HUES48 (cell line): ENCODE measurements around the gene ZNF710.

Source experiments
- H3K27ac ChIP-seq: one replicate; pipeline ENCODE4 v1.7.0; 2013; ENCODE audit warnings: low read depth, low read length, inconsistent platforms
- H3K27me3 ChIP-seq: 2 replicates; pipeline ENCODE4 v1.6.1; 2013; ENCODE audit warnings: mild to moderate bottlenecking, low read length; ENCODE audit not compliant: control insufficient read depth, insufficient read depth
- H3K36me3 ChIP-seq: 2 replicates; pipeline ENCODE4 v1.6.1; 2013; ENCODE audit warnings: low read length; ENCODE audit not compliant: control insufficient read depth, insufficient read depth
- H3K4me1 ChIP-seq: 2 replicates; pipeline ENCODE4 v1.6.1; 2013; ENCODE audit warnings: mild to moderate bottlenecking, low read length; ENCODE audit not compliant: control insufficient read depth, insufficient read depth
- H3K4me3 ChIP-seq: 2 replicates; pipeline ENCODE4 v1.5.1; 2013; ENCODE audit warnings: mild to moderate bottlenecking, low read depth, low read length
- H3K9ac ChIP-seq: 2 replicates; pipeline ENCODE4 v1.6.1; 2013; ENCODE audit warnings: mild to moderate bottlenecking, low read depth, low read length, moderate library complexity
- H3K9me3 ChIP-seq: 2 replicates; pipeline ENCODE4 v1.6.1; 2013; ENCODE audit warnings: low read length; ENCODE audit not compliant: control insufficient read depth, insufficient read depth

Gene ZNF710

DNA sequence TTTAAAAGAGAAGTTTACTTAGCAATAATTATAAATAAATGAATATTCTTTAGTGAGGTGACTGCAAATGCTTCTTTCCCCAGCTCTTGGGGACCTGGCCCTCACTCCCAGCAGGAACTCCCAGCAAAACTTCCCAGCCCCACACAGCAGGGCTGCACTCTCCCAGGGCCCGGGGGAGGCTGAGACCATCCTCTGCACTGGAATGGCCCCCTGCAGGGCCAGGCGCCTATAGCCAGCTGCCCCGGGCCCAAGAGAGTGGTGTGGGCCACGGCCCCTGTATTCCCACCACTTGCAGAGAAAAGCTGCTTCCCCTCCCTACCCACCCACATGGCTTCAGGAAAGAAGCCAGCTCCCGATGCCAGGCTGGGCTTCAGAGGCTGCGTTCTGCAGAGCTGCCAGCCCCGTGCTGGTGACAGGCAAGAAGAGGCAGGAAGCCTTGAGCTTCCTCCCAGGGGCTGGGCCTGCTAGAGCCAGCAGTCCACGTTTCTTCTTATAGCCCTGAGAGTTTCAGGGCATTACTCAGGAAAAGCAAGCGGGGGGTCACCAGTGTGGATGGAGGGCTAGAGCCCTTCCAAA, 81.1 kb downstream of the ZNF710 start:
- Histone ChIP-seq H3K27ac (no peak overlapping the region), H3K36me3 (peaks cover 41% of the 10 kb centered on the region), H3K4me1 (peaks cover 4% of the 10 kb centered on the region; the same call in 1 of the 2 replicates), H3K4me3 (no peak overlapping the region), H3K9me3 (no peaks in the 10 kb centered on the region), H3K9ac (no peak overlapping the region), H3K27me3 (no peaks in the 10 kb centered on the region)

DNA sequence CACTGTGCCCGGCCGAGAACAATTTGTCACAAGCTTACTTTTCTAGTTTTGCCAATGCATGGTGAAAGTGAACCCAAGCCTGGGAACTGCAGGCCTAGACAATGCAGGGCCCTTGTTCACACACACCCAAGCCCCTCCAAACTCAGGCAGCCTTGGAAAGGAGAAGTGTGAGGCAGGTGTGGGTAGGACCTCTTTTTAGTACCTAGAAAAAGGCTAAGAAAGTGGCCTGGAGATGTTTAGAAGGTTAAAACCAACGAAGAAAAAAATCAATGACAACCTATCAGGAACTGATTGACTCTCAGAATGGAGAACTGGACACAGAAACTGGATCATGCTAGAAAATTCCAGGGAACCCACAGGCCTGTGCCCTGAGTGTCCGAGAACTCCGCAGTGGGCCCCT, 82.3 kb downstream of the ZNF710 start:
- H3K4me3 ChIP-seq, result no peak overlapping the region
- peaks cover 4% of the 10 kb centered on the region; the same call in 1 of the 2 replicates for H3K4me1 ChIP-seq
- H3K9ac ChIP-seq, result no peak overlapping the region
- H3K36me3 ChIP-seq, result peaks cover 44% of the 10 kb centered on the region
- H3K27me3 ChIP-seq, result no peaks in the 10 kb centered on the region
- H3K9me3 ChIP-seq, result no peaks in the 10 kb centered on the region
- H3K27ac ChIP-seq, result no peak overlapping the region

DNA sequence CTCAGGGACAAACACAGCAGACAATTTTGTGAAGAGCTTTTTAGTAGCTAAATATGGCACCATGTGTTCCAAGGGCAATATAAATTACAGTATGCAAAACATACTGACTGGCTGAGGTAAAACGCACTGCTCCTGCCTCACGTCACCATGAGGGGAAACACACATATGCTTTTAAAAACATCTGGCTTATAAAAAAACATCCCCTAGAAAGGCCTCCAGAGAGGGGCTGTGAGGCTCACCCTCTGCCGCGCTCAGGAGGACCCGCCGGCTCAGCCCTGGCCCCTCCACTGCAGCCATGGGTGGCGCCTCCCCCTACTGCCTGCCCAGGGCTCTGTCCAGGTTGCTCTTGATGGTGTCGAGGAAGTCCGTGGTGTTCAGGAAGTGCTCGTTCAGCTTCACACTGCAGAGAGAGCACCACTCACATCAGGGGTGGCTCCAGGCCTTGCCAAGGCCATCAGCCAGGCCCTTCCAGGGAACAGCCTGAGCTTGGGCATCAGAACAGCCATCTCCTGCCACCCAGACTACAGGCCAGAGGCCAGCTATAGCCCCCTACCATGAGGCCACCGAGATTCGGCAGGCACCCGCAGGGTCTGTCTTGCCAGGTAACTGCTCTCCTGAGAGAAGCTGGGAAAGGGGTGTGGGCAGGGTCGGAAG, 83.0 kb downstream of the ZNF710 start:
- Histone ChIP-seq H3K9me3 (no peaks in the 10 kb centered on the region), H3K27ac (no peak overlapping the region), H3K4me1 (peaks cover 4% of the 10 kb centered on the region; the same call in 1 of the 2 replicates), H3K27me3 (no peaks in the 10 kb centered on the region), H3K36me3 (peaks cover 45% of the 10 kb centered on the region), H3K4me3 (no peak overlapping the region), H3K9ac (no peak overlapping the region)

DNA sequence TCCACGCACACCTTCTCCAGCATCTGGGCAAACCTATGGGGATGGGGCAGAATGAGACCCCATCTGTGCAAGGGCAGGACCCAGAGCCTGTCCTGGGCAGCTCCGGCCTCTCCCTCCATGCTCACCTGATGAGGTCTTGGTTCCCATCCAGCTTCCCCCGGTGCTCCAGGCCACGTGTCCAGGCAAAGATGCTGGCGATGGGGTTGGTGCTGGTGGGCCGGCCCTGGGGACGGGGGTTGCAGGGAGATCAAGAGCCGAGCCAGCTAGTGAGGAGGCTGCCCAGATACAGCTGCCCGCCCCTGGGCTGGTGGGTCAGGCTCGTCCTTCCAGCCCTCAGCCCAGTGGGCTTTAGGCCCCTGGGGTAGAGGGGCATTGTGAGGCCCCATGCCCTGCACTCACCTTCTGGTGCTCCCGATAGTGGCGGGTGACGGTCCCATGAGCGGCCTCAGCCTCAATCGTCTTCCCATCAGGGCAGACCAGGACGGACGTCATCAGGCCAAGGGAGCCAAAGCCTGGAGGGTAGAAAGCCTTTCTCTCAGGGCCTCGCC, 83.8 kb downstream of the ZNF710 start:
- no peak overlapping the region for H3K27ac ChIP-seq
- H3K36me3 ChIP-seq, result peaks cover 45% of the 10 kb centered on the region
- no peaks in the 10 kb centered on the region for H3K9me3 ChIP-seq
- no peak overlapping the region for H3K4me3 ChIP-seq
- no peak overlapping the region for H3K9ac ChIP-seq
- peaks cover 4% of the 10 kb centered on the region; the same call in 1 of the 2 replicates for H3K4me1 ChIP-seq
- no peaks in the 10 kb centered on the region for H3K27me3 ChIP-seq

DNA sequence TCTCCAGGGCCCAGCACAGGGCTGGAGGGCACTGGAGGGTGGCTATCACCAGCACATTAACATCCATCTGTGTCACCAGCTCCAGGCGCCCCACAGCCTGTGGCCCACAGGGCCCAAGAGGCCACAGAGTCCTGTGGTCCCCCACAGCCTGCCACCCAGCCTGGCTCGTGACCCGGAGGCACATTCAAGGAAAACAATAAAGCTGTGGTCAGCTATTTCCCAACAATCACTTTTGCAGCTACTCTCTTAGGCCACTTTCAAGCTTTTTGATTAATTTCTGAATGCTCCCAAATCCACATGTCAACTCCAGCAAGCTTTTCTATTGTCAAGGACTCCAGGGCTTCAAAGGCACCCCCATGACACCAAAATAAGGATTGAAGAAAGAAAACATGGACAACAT, 84.4 kb downstream of the ZNF710 start:
- H3K9ac ChIP-seq, result no peak overlapping the region

DNA sequence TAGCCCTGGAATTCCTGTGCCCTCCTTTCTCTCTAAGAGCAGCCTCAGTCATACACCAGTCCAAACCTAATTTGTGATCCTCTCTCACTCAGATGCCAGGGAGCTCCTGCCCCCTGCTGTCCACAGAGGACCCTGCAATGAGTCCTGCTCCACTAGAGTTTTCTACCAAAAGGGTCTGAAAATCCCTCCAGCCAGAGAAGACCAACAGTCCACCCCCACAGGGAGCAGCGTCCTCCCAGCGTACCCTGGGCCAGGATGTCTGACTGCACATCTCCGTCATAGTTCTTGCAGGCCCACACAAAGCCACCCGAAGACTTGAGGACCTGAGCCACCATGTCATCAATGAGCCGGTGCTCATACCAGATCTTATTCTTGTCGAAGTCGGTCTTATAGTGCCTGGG, 85.7 kb downstream of the ZNF710 start:
- Histone ChIP-seq H3K36me3 (peaks cover 38% of the 10 kb centered on the region), H3K27me3 (no peaks in the 10 kb centered on the region), H3K27ac (no peak overlapping the region)

More for the DNA sequence above, 84.4 kb downstream of the ZNF710 start:
- Histone ChIP-seq H3K4me3 (no peak overlapping the region), H3K36me3 (peaks cover 45% of the 10 kb centered on the region), H3K9me3 (no peaks in the 10 kb centered on the region), H3K4me1 (peaks cover 4% of the 10 kb centered on the region; the same call in 1 of the 2 replicates), H3K27ac (no peak overlapping the region), H3K27me3 (no peaks in the 10 kb centered on the region)

DNA sequence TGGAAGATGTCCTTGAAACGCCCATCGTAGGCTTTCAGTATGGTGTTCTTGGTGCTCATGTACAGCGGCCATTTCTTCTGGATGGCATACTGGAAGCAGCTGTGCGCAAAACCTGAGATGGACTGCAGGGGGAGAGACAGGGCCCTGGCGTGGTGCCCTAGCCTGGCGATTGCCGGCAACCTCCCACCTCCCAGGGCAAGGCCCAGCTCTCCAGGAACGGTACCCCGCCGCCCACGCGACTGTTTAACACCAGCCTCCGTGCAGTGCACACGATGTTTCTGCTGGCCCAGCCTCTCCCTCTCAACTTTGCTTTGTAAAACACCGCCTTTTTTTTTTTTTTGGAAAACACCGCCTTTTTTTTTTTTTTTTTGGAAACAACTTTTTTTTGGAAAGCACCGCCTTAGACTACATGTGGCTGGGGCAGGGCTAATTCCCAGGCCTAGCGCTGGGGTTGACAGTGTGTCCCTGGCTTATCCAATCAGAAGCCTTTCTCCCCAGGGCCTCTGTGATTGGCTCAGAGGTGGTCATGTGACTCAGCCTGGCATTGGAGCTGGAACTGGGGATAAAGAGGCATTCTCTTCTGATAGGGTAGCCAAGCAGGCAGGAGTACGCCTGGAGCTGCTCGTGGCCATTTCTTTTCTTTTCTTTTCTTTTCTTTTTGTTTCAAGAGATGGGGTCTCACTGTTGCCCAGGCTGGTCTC, 86.5 kb downstream of the ZNF710 start:
- no peak overlapping the region for H3K4me3 ChIP-seq
- H3K9ac ChIP-seq, result no peak overlapping the region
- no peak overlapping the region for H3K27ac ChIP-seq
- H3K36me3 ChIP-seq, result peaks cover 38% of the 10 kb centered on the region
- H3K4me1 ChIP-seq, result no peaks in the 10 kb centered on the region
- no peaks in the 10 kb centered on the region for H3K9me3 ChIP-seq
- no peaks in the 10 kb centered on the region for H3K27me3 ChIP-seq

More for the DNA sequence above, 85.7 kb downstream of the ZNF710 start:
- peaks cover 3% of the 10 kb centered on the region; the same call in 1 of the 2 replicates for H3K4me1 ChIP-seq
- no peaks in the 10 kb centered on the region for H3K9me3 ChIP-seq
- H3K9ac ChIP-seq, result no peak overlapping the region
- H3K4me3 ChIP-seq, result no peak overlapping the region

DNA sequence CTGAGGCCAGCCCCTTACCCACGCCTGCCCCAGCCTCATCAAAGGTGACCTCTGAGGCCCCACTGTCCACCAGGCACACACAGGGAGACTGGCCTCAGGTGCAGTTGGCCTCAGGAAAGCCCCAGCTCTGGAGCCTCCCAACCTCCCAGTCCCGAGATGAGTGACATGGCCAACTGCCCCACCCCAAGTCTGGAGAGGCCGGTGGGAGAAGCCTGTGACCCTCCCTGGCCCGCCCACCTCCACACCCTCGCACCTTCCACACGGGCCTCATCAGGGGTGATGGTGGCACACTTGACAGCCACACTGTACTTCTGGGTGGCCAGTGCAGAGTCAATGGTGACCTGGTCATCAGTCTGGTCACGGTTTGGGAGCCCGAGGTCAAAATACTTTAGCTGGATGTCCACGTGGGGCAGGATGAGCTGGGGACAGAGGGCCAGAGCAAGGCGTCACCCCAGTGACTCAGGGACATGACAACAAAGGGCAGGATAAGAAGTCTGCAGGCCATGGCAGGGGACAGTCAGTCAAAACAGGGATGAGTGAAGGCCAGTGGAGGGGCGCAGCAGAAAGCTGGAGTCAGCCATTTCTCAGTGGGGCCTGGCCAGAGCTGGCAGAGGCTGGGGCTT, 89.2 kb downstream of the ZNF710 start:
- Histone ChIP-seq H3K4me3 (no peak overlapping the region), H3K36me3 (peaks cover 19% of the 10 kb centered on the region), H3K9ac (no peak overlapping the region), H3K9me3 (no peaks in the 10 kb centered on the region), H3K27me3 (no peaks in the 10 kb centered on the region), H3K4me1 (no peaks in the 10 kb centered on the region), H3K27ac (no peak overlapping the region)

DNA sequence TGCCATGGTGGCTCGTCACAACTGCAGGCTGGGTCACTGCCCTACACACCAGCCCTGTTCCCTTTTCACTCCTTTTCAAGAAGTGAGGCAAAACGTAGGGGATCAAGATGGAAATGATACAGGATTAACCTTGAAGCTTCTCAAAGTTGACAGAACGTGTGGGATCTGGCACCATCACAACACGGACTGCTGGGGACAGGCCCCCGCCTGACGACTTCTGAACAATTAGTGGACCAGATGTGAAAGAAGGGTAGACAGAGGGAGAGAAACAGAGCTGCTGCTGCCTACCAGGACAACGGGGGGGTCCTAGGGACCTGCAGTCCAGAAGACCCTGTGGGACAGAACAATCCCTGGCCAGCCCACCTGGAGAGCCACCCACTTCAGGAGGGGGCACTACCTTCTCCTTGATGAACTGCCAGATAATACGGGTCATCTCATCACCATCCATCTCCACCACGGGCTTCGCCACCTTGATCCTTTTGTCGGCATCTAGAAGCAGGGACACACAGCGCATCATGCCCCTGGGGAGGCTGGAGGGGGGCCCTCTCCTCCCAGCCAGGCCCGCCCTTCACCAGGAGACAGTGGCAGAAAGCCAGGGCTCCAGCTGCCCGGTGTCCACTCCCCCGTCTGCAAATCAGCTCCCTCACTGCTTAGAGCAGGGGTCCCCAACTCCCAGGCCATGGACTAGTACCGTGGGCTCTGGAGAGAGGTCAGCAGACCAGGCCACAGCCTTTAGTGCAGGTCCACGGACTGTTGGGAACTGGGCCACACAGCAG, 90.2 kb downstream of the ZNF710 start:
- H3K4me3 ChIP-seq, result no peak overlapping the region
- H3K27me3 ChIP-seq, result no peaks in the 10 kb centered on the region
- H3K9ac ChIP-seq, result no peak overlapping the region
- peaks cover 14% of the 10 kb centered on the region for H3K36me3 ChIP-seq
- no peaks in the 10 kb centered on the region for H3K4me1 ChIP-seq
- no peaks in the 10 kb centered on the region for H3K9me3 ChIP-seq
- H3K27ac ChIP-seq, result no peak overlapping the region

DNA sequence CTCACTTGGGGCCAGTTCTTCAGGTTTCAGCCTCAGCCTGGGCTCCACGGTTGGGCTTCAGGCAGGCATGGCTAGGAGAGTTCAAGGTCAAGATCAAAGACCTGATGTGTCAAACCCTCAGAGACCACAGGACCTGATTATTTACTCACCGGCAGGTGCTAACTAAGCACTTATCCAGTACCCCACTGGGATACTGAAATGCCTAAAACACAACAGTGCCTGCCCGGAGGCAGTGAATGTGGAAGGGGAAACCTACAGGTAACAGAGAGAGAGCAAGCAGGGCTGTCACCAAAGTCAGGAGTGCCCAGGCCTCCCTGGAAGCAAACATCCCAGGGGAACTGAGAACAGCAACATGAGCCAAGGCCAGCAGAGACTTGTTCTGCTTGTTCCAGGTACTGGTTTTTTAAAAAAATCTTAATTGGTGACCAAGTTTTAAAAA, 94.4 kb downstream of the ZNF710 start:
- Histone ChIP-seq H3K4me3 (no peak overlapping the region), H3K9ac (no peak overlapping the region), H3K4me1 (peaks cover 4% of the 10 kb centered on the region), H3K9me3 (no peaks in the 10 kb centered on the region), H3K27me3 (0 out of 2 replicates have a peak, but pooled peaks cover under 1% of the 10 kb centered on the region), H3K27ac (no peak overlapping the region), H3K36me3 (no peaks in the 10 kb centered on the region)
